GM18951 (cell line): ENCODE data around the gene PRKG1.

Experiments
- POLR2A ChIP-seq: IDR thresholded peaks from 4 replicates; pipeline ENCODE4 v1.6.1; 2011; ENCODE audit warnings: mild to moderate bottlenecking; ENCODE audit not compliant: insufficient read length, insufficient read depth; ENCODE audit errors: extremely low read depth
- in situ Hi-C: fragments of 300-500 bp; cut with MboI; formaldehyde crosslinking; loops from one replicate; pipeline ENCODE4 v1.12.0; 2022; ENCODE audit warnings: low sequenced_read_pairs, mixed read lengths, inconsistent platforms; ENCODE audit not compliant: unreplicated experiment

The PRKG1 gene

DNA sequence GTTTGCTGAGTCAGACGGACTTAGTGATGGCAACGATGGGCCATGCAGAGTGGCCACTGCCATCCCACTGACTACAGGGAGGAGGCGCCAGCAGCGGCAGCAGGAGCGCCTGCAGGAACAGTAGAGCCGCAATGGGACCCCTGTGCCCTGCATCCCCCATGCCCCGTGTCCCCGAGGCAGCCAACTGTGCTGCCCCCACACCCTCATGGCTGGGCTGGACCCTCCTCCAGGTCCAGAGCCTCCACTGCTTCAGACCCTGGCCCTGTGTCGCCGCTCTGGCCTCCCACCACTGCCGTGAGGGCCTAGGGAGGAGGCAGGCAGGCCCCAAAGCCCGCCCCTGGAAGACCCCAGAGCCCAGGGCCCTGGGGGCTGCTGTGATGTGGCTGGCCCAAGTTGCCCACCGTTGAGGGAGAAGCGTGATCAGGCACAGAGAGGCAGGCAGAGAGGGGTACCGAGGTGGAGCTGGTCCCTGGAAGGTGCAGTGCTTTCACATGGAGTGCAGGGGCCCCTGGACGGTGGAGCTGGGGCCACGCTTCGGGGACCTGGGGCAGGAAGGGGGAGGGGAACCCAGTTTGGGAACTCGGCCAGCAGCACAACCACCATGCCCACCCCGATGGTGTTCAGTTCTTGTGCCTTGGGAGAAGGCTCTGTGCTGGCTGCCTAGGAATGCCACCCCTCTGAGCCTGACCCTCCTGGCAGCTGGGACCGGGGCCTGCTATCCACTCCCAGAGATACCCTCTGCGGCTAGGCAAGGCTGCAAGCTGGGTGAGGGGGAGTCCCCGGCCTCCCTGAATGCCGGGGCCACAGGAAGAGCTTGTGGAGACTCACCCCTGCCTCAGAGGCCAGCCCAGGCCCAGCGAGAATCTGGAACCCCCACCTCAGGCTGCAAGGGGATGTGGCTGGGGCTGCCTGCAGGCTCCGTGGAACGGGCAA lies 1272.4 kb downstream of the PRKG1 start:
- in situ Hi-C loops = no loop called here
- no peak for TF ChIP-seq POLR2A

DNA sequence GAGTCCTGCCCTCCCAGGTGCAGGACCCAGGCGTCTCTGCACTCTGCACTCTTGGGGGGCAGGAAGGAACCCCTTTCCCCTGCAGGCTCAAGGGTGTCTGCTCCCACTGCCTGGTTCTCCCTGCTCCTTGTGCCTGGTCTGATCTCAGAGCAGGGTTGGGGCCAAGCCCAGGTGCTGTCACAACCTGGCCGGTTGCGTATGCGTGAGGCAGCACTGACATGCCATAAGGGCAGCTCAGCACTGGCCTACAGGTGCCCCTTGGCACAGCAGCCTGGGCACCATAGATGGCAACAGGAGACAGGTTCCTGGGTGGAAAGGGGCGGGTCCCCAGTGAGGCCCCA lies 1273.0 kb downstream of the PRKG1 start:
- no peak for TF ChIP-seq POLR2A

More for the DNA sequence above, 1273.0 kb downstream of the PRKG1 start:
- in situ Hi-C loops = no loop called here
